GM12873 (cell line): ENCODE data around the gene NCK2.

Experiments
- CTCF ChIP-seq: IDR thresholded peaks from 2 replicates; pipeline ENCODE4 v1.5.1; 2012; ENCODE audit warnings: low read depth, mild to moderate bottlenecking, moderate library complexity, low read length, control low read depth; ENCODE audit not compliant: insufficient read depth; ENCODE audit errors: missing control alignments

Gene NCK2

GRCh38 chr2:105725388-105725787 is 19.3 kb upstream of the NCK2 start:
- no peak for TF ChIP-seq CTCF

- TF ChIP-seq CTCF, result no peak
Observed at GRCh38 chr2:105730170-105730569, 14.5 kb upstream of the NCK2 start.

GRCh38 chr2:105731511-105731910 is 13.2 kb upstream of the NCK2 start:
- TF ChIP-seq CTCF, result no peak

- no peak for TF ChIP-seq CTCF
Observed at GRCh38 chr2:105732101-105732500, 12.6 kb upstream of the NCK2 start.

- no peak for TF ChIP-seq CTCF
Observed at GRCh38 chr2:105732955-105733607, 11.6 kb upstream of the NCK2 start.

- no peak for TF ChIP-seq CTCF
Observed at GRCh38 chr2:105733875-105734274, 10.8 kb upstream of the NCK2 start.

- TF ChIP-seq CTCF, result no peak
Observed at GRCh38 chr2:105734762-105735538, 9.8 kb upstream of the NCK2 start.
